ENCODE data around the gene CREB3L4. TPM values are rescaled to one million over a fixed set of nuclear protein-coding genes. Genes with fewer than 3 reads are reported as not detected.
A peak's percentile ranks its signal among the peaks of the same experiment; 100 is the strongest.

CREB3L4 gene
- total RNA-seq, 2 experiments from 2014 or later = 8.3 to 8.8 TPM

DNA sequence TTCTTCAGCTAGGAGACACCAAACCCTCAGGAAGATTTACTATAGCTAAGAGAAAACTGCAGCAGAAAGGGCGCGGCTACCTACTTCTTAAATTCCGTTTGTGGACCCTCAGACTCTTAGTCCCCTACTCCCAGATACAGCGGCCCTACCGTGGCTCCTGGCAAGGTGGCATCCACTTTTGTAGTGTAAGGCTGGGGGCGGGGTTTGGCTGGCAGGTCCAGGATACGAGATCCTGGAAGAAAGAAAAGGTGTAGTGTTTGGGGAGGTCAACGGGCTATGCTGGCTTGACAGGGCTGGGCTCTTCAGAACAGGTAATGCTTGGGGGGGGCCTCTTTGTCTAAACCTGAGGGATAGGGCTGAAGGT is 280 bp downstream of the CREB3L4 start:
- no peak for ATAC-seq
- DNase-seq = peak; percentile 28
- Mint-ChIP-seq H3K27ac (peak overlapping the region; percentile 94), H3K9me3 (no peaks in the 10 kb centered on the region), H3K36me3 (ENCODE audit: low read depth) (peaks cover 18% of the 10 kb centered on the region), H3K4me1 (ENCODE audit: low read depth) (peaks cover 31% of the 10 kb centered on the region), H3K27me3 (no peaks in the 10 kb centered on the region), H3K4me3 (peak overlapping the region; percentile 99)
- intact Hi-C loops (cut with micrococcal nuclease) = no loop called here
- ChIA-PET CTCF (interaction anchor here (0.8 to 6.7 kb wide), 11 partner anchors 9 to 533 kb away, joined by 3 to 56 read pairs (median 4); partner anchors contain the start of genes CRTC2, DENND4B, GATAD2B and JTB), POLR2A (interaction anchor here (1.0 to 13.9 kb wide), 10 partner anchors 7 to 178 kb away, joined by 3 to 237 read pairs (median 19); partner anchors contain the start of genes CRTC2, DENND4B, GATAD2B and JTB)
- TF ChIP-seq, protein P1, sequence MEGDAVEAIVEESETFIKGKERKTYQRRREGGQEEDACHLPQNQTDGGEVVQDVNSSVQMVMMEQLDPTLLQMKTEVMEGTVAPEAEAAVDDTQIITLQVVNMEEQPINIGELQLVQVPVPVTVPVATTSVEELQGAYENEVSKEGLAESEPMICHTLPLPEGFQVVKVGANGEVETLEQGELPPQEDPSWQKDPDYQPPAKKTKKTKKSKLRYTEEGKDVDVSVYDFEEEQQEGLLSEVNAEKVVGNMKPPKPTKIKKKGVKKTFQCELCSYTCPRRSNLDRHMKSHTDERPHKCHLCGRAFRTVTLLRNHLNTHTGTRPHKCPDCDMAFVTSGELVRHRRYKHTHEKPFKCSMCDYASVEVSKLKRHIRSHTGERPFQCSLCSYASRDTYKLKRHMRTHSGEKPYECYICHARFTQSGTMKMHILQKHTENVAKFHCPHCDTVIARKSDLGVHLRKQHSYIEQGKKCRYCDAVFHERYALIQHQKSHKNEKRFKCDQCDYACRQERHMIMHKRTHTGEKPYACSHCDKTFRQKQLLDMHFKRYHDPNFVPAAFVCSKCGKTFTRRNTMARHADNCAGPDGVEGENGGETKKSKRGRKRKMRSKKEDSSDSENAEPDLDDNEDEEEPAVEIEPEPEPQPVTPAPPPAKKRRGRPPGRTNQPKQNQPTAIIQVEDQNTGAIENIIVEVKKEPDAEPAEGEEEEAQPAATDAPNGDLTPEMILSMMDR (IDR thresholded peaks at IDR 0.05) = no peak

GRCh38 chr1:153968408-153968807 is 706 bp downstream of the CREB3L4 start:
- no peak for ATAC-seq
- ChIA-PET POLR2A (interaction anchor here (1.0 to 13.9 kb wide), 10 partner anchors 7 to 179 kb away, joined by 3 to 237 read pairs (median 19); partner anchors contain the start of genes CRTC2, DENND4B, GATAD2B and JTB), CTCF (interaction anchor here (0.9 to 5.0 kb wide), 4 partner anchors 8 to 17 kb away, joined by 3 to 56 read pairs (median 21); partner anchors contain the start of genes CRTC2, JTB and RAB13)
- H3K27me3 Mint-ChIP-seq = no peaks in the 10 kb centered on the region
- peaks cover 31% of the 10 kb centered on the region for H3K4me1 Mint-ChIP-seq (ENCODE audit: low read depth)
- H3K36me3 Mint-ChIP-seq (ENCODE audit: low read depth) = peaks cover 22% of the 10 kb centered on the region
- H3K9me3 Mint-ChIP-seq = no peaks in the 10 kb centered on the region
- intact Hi-C loops (cut with micrococcal nuclease) = no loop called here
- TF ChIP-seq, protein P1 (IDR thresholded peaks at IDR 0.05) = no peak
- peak overlapping the region; percentile 94 for H3K27ac Mint-ChIP-seq
- DNase-seq = no peak
- H3K4me3 Mint-ChIP-seq = peak overlapping the region; percentile 99

- H3K4me3 Mint-ChIP-seq = peak overlapping the region; percentile 29
- H3K27ac Mint-ChIP-seq = peak overlapping the region; percentile 32
- no peak for ATAC-seq
- H3K27me3 Mint-ChIP-seq = no peaks in the 10 kb centered on the region
- H3K36me3 Mint-ChIP-seq (ENCODE audit: low read depth) = peaks cover 27% of the 10 kb centered on the region
- TF ChIP-seq, protein P1 (IDR thresholded peaks at IDR 0.05) = no peak
- CTCF ChIA-PET = interaction anchor here (2.3 to 5.0 kb wide), 3 partner anchors 8 to 17 kb away, joined by 7 to 56 read pairs (median 35); partner anchors contain the start of genes JTB and RAB13
- H3K4me1 Mint-ChIP-seq (ENCODE audit: low read depth) = peaks cover 32% of the 10 kb centered on the region
- intact Hi-C loops (cut with micrococcal nuclease) = no loop called here
- POLR2A ChIA-PET = interaction anchor here (0.9 to 13.9 kb wide), 5 partner anchors 6 to 45 kb away, joined by 3 to 237 read pairs (median 55); partner anchors contain the start of genes CRTC2, DENND4B, JTB and RAB13
- no peak for DNase-seq
- H3K9me3 Mint-ChIP-seq = no peaks in the 10 kb centered on the region
These were observed 1.3 kb downstream of the CREB3L4 start for GRCh38 chr1:153968972-153969371.

DNA sequence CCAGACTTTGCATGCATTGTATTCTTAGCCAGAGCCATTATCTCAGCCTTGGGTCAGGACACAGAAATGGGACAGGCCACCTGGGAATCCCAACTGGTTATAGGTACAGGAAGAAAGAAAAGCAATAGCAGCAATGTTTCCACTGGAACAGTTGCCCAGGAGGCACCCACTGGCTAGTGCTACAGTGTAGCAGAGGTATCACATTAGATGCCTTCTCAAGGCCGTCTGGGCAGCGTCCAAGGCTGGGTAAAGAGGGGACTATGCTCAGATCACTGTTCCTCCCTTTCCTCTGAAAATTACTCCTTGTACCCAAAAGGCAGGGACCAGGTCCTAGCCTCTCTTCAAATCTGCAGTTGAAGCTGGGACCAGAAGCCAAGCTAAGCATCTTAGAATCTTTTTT is 2.6 kb downstream of the CREB3L4 start:
- Mint-ChIP-seq H3K27ac (no peak overlapping the region), H3K4me1 (ENCODE audit: low read depth) (peaks cover 37% of the 10 kb centered on the region), H3K9me3 (no peaks in the 10 kb centered on the region), H3K27me3 (no peaks in the 10 kb centered on the region), H3K36me3 (ENCODE audit: low read depth) (peaks cover 37% of the 10 kb centered on the region), H3K4me3 (no peak overlapping the region)
- POLR2A ChIA-PET = interaction anchor here (1.0 to 13.9 kb wide), 2 partner anchors 19 to 329 kb away, joined by 3 to 237 read pairs; partner anchors contain the start of genes RAB13 and RPS27
- DNase-seq (no peak), ATAC-seq (no peak)
- TF ChIP-seq, protein P1 (IDR thresholded peaks at IDR 0.05) = no peak
- CTCF ChIA-PET = interaction anchor here (0.6 kb wide), 1 partner anchor 294 kb away, joined by 3 read pairs; no protein-coding TSS in a partner anchor
- intact Hi-C loops (cut with micrococcal nuclease) = no loop called here

- intact Hi-C loops (cut with micrococcal nuclease) = no loop called here
- Mint-ChIP-seq H3K4me3 (no peak overlapping the region), H3K9me3 (no peaks in the 10 kb centered on the region), H3K27ac (peak overlapping the region; percentile 57), H3K36me3 (ENCODE audit: low read depth) (peaks cover 45% of the 10 kb centered on the region), H3K4me1 (ENCODE audit: low read depth) (peaks cover 32% of the 10 kb centered on the region), H3K27me3 (no peaks in the 10 kb centered on the region)
- ChIA-PET POLR2A (interaction anchor here (1.2 to 13.9 kb wide), 4 partner anchors 8 to 221 kb away, joined by 3 to 237 read pairs (median 72); partner anchors contain the start of genes CREB3L4, DENND4B, RAB13 and RPS27), CTCF (interaction anchor here (0.7 to 7.1 kb wide), 3 partner anchors 13 to 26 kb away, joined by 3 to 73 read pairs (median 3); partner anchors contain the start of genes DENND4B and RAB13)
- ATAC-seq = no peak
- no peak for DNase-seq
- TF ChIP-seq, protein P1 (IDR thresholded peaks at IDR 0.05) = no peak
These were observed 5.4 kb downstream of the CREB3L4 start for GRCh38 chr1:153973071-153973470.

Measured in activated CD8-positive, alpha-beta T cell treated with anti-CD3 and anti-CD28 coated beads for 36 hours (primary cell).